Activated T-cell treated with anti-CD3 and anti-CD28 coated beads for 1 hour (primary cell): ENCODE data around the gene MEGF11.

ENCODE experiments used
- DNase-seq: peaks from one replicate; pipeline ENCODE4 v3.0.0-alpha.2; 2020; ENCODE audit warnings: low read depth

MEGF11 gene

DNA sequence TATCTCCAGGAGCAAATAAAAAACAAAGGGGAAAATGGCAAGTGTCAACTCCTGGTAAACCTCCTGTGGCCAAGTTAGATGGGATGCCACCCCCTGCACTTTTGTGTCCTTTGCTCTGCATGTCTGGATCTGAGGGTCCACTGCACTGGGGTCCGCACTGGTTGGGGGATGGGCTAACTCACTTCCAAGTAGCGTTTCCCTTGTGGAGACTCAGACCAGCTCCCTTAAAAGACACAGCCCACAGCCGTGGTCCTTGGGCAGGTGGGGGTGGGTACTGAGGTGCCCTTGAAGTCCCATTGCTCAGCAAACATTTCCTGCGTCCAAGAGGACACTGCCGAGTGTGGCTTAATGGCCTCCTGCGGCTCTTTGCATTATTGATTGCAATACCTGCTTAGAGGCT is 188.2 kb downstream of the MEGF11 start:
- DNase-seq: no peak

GRCh38 chr15:66063147-66063546 is 190.4 kb downstream of the MEGF11 start:
- DNase-seq: no peak

GRCh38 chr15:66057089-66057488 is 196.5 kb downstream of the MEGF11 start:
- no peak for DNase-seq

- DNase-seq: no peak
These were observed 199.6 kb downstream of the MEGF11 start for GRCh38 chr15:66053991-66054390.

DNA sequence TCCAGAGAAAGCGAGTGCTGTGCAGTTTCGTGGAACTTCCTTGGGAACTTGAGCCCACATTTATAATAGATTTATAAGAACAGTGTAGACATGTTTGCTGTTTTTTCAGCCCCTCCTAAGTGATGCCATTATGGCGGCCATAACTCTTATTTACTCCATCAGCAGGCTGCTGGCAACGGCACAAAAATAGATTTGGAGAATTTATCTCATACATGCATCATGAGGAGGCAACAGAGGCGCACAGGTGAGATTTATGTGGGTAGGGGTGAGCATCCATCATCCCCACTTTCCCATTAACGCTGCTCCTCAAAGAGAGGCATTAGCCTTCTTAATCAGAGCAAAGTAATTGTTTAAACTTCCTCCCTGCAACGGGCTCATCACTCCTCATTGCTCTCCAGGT is 201.7 kb downstream of the MEGF11 start:
- no peak for DNase-seq

GRCh38 chr15:66050264-66050663 is 203.3 kb downstream of the MEGF11 start:
- no peak for DNase-seq

- no peak for DNase-seq
These were observed 204.2 kb downstream of the MEGF11 start for GRCh38 chr15:66049353-66049752.

- no peak for DNase-seq
These were observed 206.1 kb downstream of the MEGF11 start for GRCh38 chr15:66047321-66048024.

- no peak for DNase-seq
These were observed 206.8 kb downstream of the MEGF11 start for GRCh38 chr15:66046751-66047150.

GRCh38 chr15:66046326-66046725 is 207.2 kb downstream of the MEGF11 start:
- no peak for DNase-seq

DNA sequence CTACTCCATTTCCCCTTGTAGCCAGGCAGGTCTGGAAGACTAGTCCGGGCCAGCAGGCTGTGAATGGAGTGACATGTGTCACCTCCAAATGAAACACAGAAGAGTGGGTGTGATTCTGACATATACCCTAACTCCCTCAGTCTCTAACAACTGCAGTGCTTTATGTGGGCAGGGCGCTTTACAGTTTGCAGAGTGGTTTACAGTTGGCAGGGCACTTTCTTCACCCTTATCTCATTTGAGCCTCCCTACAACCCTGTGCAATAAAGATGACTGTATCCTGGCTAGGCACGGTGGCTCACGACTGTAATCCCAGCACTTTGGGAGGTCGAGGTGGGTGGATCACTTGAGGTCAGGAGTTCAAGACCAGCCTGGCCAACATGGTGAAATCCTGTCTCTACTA is 208.0 kb downstream of the MEGF11 start:
- no peak for DNase-seq

DNA sequence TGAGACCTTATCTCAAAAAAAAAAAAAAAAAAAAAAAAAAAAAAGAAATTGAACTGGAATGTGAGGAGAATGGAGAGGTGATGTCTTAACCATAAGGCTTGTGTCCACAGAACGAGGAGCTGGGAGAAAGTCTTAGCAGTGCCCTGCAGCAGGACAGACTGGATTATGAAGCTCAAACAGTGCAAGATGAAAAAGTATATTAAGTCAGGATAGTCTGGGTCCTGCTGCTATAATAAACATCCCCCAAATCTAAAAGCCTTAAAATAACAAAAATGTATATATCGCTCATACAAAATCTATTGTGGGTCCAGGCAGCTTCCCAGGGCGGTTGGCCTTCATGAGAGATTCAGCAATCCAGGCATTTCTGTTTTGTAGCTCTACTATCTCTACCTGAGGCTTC is 208.7 kb downstream of the MEGF11 start:
- DNase-seq: no peak

GRCh38 chr15:66043264-66043663 is 210.3 kb downstream of the MEGF11 start:
- DNase-seq: no peak

- no peak for DNase-seq
These were observed 210.9 kb downstream of the MEGF11 start for GRCh38 chr15:66042624-66043023.

DNA sequence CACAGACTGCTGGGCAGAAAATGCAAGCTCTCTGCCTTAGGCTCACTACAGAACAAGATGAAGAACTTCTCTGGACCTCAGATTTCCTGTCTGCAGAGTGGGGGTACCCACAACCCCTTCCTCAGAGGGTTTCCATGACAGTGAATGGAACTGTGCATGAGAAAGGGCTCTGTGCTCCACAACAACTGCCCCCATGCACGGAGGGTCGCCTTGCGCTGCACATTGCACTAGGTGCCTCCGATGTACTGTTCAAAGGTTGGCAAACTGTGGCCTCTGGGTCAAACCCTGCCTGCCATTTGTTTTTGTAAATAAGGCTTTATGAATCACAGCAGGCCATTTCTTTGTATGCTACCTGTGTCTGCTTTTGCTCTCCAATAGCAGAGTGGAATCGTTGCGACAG is 212.3 kb downstream of the MEGF11 start:
- no peak for DNase-seq

- DNase-seq: no peak
These were observed 213.2 kb downstream of the MEGF11 start for GRCh38 chr15:66040211-66040892.

DNA sequence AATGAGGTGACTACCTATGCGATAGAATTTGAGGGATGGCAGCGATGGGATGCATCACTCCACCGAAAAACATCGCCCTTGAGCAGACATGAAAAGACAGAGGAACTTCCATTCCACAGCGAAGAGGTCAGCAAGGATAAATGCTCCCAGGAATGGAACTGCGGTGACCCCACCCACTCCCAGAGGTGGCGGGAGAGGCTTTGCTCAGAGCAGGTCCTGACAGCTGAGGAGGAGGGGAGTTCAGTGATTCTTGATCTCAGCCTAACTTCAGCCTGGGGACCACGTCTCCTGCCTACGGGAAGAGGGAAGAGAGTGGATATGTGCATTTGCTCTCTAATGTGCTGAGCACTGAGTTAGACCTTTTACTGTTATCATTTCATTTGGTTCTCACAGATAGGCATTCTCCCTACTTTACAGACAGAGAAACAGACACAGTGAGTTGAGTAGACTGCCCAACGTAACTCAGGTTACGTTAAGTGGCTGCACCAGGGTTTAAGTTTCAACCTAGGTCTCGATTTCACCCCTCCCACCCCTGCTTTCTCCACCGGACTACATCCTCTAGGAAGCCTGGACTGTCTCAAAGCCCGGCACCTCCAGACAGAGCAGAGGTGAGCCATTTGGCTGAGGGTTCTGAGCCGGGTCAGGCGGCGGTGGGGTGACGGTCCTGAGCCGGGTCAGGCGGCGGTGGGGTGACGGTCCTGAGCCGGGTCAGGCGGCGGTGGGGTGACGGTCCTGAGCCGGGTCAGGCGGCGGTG is 214.3 kb downstream of the MEGF11 start:
- no peak for DNase-seq

- DNase-seq: no peak
These were observed 215.0 kb downstream of the MEGF11 start for GRCh38 chr15:66038387-66039116.

DNA sequence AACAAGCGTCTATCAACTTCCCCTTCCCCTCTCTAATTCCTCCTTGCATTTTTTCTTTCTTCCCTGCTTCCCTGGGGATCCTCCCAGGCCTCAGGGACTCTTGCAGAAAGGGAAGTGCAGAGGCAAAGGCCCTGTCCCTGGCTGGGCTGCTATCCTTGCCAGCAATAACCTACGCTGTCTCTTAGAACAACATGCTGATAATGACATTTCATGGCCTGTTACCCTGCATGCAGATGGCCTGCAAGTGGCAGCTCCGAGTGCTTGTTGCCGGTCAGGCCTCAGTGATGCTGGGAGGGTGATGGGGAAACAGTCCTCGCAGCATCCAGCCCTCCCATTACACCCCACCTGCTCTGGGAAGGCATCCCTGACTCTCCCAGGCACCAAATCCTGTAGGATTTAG is 216.7 kb downstream of the MEGF11 start:
- DNase-seq: no peak

DNA sequence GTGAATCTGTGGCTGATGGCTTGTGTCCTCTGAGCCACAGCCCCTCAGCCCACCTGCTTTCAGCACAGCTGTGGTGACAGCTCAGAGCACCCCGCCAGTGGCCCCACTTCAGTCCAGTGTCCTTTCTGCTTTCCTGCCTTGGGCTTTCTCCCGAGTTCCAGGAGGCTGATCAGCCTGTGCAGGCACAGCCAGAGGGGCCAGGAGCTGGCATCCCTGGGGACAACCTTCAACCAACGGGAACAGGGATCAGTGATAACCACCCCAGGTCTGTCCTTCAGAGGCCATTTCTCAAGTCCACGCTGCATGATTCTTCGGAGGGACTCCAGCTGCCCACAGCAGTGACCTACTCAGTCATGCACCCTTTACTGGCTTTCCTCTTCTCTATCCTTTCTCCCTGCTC is 217.6 kb downstream of the MEGF11 start:
- no peak for DNase-seq

DNA sequence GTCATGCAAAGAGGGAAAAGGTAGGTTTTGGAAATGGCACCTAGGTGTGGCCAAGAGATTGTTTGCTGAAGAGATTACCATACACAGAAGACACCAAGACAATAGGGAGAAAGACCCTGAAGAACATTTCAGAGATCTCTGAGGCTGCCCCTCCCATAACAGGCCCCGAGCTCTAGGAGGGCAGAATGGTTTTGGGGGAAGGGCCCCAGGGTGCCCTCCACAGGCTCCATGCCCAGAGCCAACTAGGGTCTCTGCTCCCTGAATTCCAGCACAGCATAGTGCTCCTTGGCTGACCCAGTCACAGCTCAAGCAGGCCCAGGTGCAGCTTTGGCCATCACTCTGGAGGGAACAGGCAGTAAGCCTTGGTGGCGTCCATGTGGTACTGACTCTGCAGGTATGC is 220.4 kb downstream of the MEGF11 start:
- DNase-seq: no peak

GRCh38 chr15:66032006-66032405 is 221.5 kb downstream of the MEGF11 start:
- DNase-seq: no peak

DNA sequence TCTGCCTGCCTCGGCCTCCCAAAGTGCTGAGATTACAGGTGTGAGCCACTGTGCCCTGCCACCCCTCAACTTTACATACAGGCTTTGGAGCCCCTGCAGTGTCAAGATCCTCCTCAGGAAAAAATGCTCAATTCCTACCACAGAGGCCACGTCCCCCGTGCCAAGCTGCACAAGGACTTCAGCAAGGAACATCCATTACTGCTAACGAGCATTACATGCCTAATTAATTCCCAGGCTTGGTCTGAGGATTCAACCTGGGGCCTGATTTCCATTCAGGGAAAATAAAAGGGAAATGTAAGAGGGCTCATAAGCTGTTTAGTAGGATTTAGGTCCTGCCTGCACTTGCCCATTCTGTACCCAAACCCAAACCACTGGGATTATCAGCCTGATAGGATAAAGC is 222.9 kb downstream of the MEGF11 start:
- DNase-seq: no peak
